Measurements from ENCODE around the gene GJD3. TPM values are rescaled to one million over a fixed set of nuclear protein-coding genes. Genes with fewer than 3 reads are reported as not detected.

GJD3 gene
- total and polyA plus RNA-seq, 2 donors (not counting 1 experiment from before 2014, with no cell fraction given), result not detected

GRCh38 chr17:40374821-40375498 lies 10.4 kb upstream of the GJD3 start:
- H3K27ac Mint-ChIP-seq, result no peak overlapping the region
- H3K36me3 ChIP-seq (replicated peaks in 1 of 2; ENCODE audit: control extremely low read depth in 1 of 2, control insufficient read depth in 1 of 2, extremely low read depth in 1 of 2, insufficient read depth in 2 of 2, low read length in 1 of 2), result no peaks in the 10 kb centered on the region
- H4K20me1 ChIP-seq (ENCODE audit: control insufficient read depth, insufficient read depth, low read length, poor library complexity, severe bottlenecking), result no peaks in the 10 kb centered on the region
- intact Hi-C loops (cut with micrococcal nuclease), result no loop called here
- POLR2A ChIA-PET, result no interaction called here
- no peak for ATAC-seq (ENCODE audit: low read depth)
- no peak overlapping the region for H3K4me2 ChIP-seq (replicated peaks; ENCODE audit: low read depth, low read length, poor library complexity, severe bottlenecking)
- H3K27me3 ChIP-seq (replicated peaks in 1 of 4; ENCODE audit: control extremely low read depth in 1 of 4, control insufficient read depth in 3 of 4, insufficient read depth in 4 of 4, low read length in 3 of 4), result peaks cover 0 to 4% (median 0%) of the 10 kb centered on the region in 4 experiments
- 98% methylated on average over 9 of the region's 14 CpGs for WGBS (ENCODE audit: insufficient coverage)
- no peak overlapping the region for H3K4me3 ChIP-seq (ENCODE audit: control extremely low read depth in 1 of 5, extremely low read depth in 1 of 5, insufficient read depth in 1 of 5, low read depth in 2 of 5, low read length in 4 of 5)
- no peaks in the 10 kb centered on the region for H3K27me3 Mint-ChIP-seq
- H3K27ac ChIP-seq (ENCODE audit: low read length in 2 of 2), result no peak overlapping the region
- H3K4me1 ChIP-seq (ENCODE audit: control insufficient read depth in 2 of 2, insufficient read depth in 2 of 2, low read length in 2 of 2), result no peaks in the 10 kb centered on the region
- no peak overlapping the region for H3K9ac ChIP-seq (ENCODE audit: low read length)
- H3K9me3 Mint-ChIP-seq (ENCODE audit: insufficient read depth), result no peaks in the 10 kb centered on the region
- H3K9me3 ChIP-seq (ENCODE audit: control extremely low read depth in 1 of 3, control insufficient read depth in 2 of 3, insufficient read depth in 1 of 3, low read length in 2 of 3), result peaks cover 0 to 11% (median 0%) of the 10 kb centered on the region in 3 donors
- H3K4me1 Mint-ChIP-seq, result peaks cover 4% of the 10 kb centered on the region
- CTCF ChIA-PET, result interaction anchor here (0.6 to 0.7 kb wide), 3 partner anchors 9 to 1735 kb away, joined by 3 read pairs; no protein-coding TSS in a partner anchor
- no peak overlapping the region for H2AFZ ChIP-seq (ENCODE audit: insufficient read depth, low read depth, low read length, poor library complexity, severe bottlenecking)
- TF ChIP-seq CTCF (IDR thresholded peaks at IDR 0.05) (no peak), EZH2 (IDR thresholded peaks at IDR 0.05; ENCODE audit: borderline replicate concordance, insufficient read depth, low read depth, low read length, poor library complexity, severe bottlenecking) (no peak)
- H3K79me2 ChIP-seq (ENCODE audit: control insufficient read depth, insufficient read depth, low read length), result no peaks in the 10 kb centered on the region
- DNase-seq, result no peak
- H3K4me3 Mint-ChIP-seq, result no peak overlapping the region

GRCh38 chr17:40373999-40374398 lies 9.5 kb upstream of the GJD3 start:
- Histone ChIP-seq H3K4me2 (replicated peaks; ENCODE audit: low read depth, low read length, poor library complexity, severe bottlenecking) (no peak overlapping the region), H3K9me3 (ENCODE audit: control extremely low read depth in 1 of 3, control insufficient read depth in 2 of 3, insufficient read depth in 1 of 3, low read length in 2 of 3) (peaks cover 0 to 11% (median 0%) of the 10 kb centered on the region in 3 donors), H2AFZ (ENCODE audit: insufficient read depth, low read depth, low read length, poor library complexity, severe bottlenecking) (no peak overlapping the region), H3K4me3 (ENCODE audit: control extremely low read depth in 1 of 5, extremely low read depth in 1 of 5, insufficient read depth in 1 of 5, low read depth in 2 of 5, low read length in 4 of 5) (no peak overlapping the region), H3K27me3 (replicated peaks in 1 of 4; ENCODE audit: control extremely low read depth in 1 of 4, control insufficient read depth in 3 of 4, insufficient read depth in 4 of 4, low read length in 3 of 4) (peaks cover 0 to 4% (median 0%) of the 10 kb centered on the region in 4 experiments), H4K20me1 (ENCODE audit: control insufficient read depth, insufficient read depth, low read length, poor library complexity, severe bottlenecking) (no peaks in the 10 kb centered on the region), H3K4me1 (ENCODE audit: control insufficient read depth in 2 of 2, insufficient read depth in 2 of 2, low read length in 2 of 2) (no peaks in the 10 kb centered on the region), H3K27ac (ENCODE audit: low read length in 2 of 2) (no peak overlapping the region), H3K79me2 (ENCODE audit: control insufficient read depth, insufficient read depth, low read length) (no peaks in the 10 kb centered on the region), H3K9ac (ENCODE audit: low read length) (no peak overlapping the region), H3K36me3 (replicated peaks in 1 of 2; ENCODE audit: control extremely low read depth in 1 of 2, control insufficient read depth in 1 of 2, extremely low read depth in 1 of 2, insufficient read depth in 2 of 2, low read length in 1 of 2) (no peaks in the 10 kb centered on the region)
- Mint-ChIP-seq H3K9me3 (ENCODE audit: insufficient read depth) (no peaks in the 10 kb centered on the region), H3K27me3 (no peaks in the 10 kb centered on the region), H3K4me1 (peaks cover 4% of the 10 kb centered on the region), H3K27ac (no peak overlapping the region), H3K4me3 (no peak overlapping the region)
- 90% methylated on average over 4 of the region's 8 CpGs for WGBS (ENCODE audit: insufficient coverage)
- ATAC-seq (ENCODE audit: low read depth) (no peak), DNase-seq (no peak)
- CTCF ChIA-PET, result interaction anchor here (0.6 kb wide), 1 partner anchor 1734 kb away, joined by 3 read pairs; no protein-coding TSS in a partner anchor
- POLR2A ChIA-PET, result no interaction called here
- TF ChIP-seq CTCF (IDR thresholded peaks at IDR 0.05) (no peak), EZH2 (IDR thresholded peaks at IDR 0.05; ENCODE audit: borderline replicate concordance, insufficient read depth, low read depth, low read length, poor library complexity, severe bottlenecking) (no peak)
- intact Hi-C loops (cut with micrococcal nuclease), result no loop called here

Measured in B cell (primary cell).